Stimulated activated CD8-positive, alpha-beta memory T cell treated with anti-CD3 and anti-CD28 coated beads, Interleukin-4, amount 100 ng/mL, for 24 hours (primary cell): ENCODE data around the gene FYB2.

ENCODE experiments used
- DNase-seq: peaks from one replicate; pipeline ENCODE4 v3.0.0-alpha.2; 2020; ENCODE audit warnings: low read depth

The FYB2 gene

DNA sequence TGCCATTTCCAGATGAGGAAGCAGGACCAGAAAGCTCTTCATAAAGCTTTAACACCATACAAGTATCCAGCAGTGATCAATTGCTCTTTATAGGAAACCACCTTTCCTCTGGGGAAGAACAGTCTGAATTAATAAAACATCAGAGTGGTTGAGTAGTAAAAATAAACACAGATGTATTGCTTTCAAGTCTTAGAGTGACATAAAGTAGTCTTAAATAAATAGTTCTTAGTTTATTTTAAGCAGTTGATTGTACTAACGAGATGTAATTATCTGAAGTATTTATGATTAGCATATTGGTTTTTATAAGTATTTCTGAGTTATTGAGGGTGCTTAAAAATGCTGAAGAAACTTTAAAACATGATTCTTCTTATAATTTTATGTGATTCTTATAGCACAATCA is 107.1 kb downstream of the FYB2 start:
- DNase-seq: no peak

DNA sequence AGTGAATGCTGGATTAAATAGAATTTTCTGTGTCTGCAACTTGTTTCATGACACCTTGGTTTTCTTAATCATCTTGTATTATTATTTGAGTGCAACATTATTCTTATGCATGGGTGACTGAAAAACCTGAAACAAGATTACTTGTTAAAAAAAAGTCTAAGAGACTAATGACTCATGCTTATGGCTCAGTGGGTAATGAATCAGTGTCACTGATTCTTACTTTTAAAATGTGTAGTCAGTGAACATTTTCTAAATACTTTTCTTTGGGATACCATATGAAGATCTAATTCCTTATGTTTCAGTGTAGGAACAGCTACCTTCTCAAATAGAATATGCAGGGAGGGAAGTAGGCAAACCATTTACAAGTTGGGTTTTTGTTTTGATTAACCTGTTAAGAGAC is 108.6 kb downstream of the FYB2 start:
- no peak for DNase-seq

DNA sequence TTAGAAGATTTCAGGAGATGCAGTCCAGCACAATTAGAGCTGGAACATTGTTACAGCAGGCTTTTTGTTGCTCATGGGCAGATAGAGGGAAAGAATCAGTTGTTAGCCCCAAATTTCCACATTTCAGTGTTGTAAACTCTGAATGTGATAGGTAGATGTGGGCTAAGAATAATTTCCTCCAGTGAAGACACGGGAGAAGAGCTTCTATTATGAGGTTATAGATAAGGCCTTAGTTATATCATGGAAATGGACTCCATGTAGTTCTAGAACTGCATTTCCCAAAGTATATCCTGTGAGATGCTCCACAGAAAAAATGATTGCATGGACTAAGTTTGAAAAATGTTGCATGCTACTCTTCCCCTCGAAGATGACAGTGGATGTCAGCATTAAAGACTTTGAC is 109.2 kb downstream of the FYB2 start:
- DNase-seq: no peak

DNA sequence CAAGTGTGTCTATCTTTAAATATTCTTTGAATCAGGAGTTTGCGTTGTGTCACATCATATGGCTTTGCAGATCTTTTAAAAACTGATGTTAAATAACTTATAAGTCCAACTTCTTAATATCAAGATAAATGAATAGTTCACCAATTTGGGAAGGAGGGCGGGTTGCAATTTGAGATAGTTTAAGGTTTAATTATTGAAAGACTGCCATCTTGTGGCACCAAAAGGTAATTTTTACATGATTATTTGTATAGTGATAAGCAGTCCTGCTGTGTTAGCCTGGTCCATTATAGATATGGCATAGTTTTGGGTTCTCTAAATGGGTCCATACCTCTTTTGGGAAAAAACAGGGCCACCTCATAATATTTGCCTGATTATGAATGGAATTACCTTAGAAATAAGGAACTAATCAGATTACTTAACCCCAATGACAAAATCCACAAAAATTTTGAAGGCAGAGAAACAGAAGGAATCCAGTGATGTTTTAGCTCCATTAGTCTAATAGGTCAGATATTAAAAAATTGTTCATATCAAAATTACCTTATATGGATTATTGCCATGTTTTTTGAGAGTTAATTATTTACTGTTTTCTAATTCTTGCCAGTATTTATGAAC is 109.8 kb downstream of the FYB2 start:
- DNase-seq: no peak

DNA sequence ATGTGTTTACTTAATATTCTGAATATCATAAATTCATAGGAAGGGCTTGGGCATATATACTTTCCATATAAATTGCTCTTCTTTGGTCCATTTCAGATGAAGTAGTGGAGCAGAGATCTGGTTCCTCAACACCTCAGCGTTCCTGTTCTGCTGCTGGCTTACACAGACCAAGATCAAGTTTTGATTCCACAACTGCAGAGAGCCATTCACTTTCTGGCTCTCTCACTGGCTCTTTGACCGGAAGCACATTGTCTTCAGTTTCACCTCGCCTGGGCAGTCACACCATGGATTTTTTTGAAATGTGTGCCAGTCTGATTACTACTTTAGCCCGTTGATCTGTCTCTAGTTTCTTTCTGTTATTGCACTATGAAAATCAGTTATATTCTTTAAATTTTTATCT is 111.8 kb downstream of the FYB2 start:
- DNase-seq: no peak

DNA sequence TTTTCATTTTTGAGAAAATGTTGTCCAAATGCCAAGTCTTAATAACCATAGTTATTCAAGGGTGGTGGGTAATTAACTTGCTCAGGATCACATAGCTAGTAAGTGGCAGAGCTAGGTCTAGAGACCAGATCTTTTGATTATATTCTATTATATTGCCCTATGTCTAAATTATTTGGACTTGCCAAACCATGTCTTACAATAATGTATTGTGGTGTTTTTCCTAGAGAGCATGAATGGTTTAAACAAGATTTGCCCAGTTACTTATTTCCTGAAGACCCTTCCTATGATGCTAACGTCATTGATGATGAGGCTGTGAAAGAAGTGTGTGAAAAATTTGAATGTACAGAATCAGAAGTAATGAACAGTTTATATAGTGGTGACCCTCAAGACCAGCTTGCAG is 115.5 kb downstream of the FYB2 start:
- no peak for DNase-seq

DNA sequence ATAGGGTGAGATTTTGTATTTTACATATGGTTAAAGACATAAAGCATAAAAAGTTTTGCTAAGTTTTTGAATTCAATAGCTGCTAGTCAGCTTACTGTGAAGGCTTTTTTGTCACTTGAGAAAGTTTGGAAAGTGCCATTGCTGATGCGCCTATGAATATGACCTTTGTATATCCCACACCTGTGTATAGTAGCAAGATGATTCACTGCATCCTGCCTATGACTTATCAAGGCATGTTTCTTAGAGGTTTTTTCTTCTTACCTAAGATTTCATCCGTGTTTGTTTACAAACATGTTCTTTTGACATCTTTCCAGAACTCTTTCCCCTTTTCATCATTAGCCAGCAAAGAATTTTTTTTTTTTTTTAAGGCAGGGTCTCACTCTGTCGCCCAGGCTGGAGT is 122.5 kb downstream of the FYB2 start:
- no peak for DNase-seq

DNA sequence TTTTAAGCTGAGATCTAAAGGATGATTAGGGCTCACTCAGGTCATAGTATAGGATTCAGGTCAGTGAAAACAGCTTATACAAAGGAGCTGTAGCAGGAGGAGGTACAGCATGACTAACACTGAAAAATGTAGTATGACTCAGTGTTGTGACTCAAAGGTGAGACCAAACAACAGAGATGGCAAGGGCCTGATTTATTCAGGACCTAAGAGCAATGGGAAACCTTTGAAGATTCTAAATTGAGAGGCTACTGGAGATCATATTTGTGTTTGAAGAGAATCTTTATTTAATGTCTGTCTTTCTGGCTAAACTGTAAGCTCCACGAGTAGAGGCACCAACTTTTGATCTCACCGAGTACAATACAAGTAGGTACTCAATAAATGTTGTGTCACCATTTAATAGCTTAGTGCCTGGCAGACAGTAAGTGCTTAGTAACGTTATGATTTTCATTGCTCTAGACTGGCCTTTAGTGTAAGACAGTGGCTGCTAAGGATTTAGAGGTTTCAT is 130.6 kb downstream of the FYB2 start:
- no peak for DNase-seq

DNA sequence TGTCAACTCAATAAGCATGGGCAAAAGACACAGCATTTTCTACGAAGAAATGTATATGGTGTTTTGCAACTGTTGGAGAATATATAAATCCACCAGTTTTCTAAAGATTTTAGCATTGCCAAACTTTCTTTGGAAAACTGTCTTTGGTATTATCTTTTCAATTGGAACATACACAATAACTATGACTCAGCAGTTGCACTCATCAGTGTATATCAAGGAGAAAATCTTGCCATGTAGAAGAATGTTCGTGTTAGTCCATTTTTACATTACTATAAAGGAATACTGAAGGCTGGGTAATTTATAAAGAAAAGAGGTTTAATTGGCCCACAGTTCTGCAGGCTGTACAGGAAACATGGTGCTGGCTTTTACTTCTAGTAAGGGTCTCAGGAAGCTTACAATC is 133.0 kb downstream of the FYB2 start:
- no peak for DNase-seq

DNA sequence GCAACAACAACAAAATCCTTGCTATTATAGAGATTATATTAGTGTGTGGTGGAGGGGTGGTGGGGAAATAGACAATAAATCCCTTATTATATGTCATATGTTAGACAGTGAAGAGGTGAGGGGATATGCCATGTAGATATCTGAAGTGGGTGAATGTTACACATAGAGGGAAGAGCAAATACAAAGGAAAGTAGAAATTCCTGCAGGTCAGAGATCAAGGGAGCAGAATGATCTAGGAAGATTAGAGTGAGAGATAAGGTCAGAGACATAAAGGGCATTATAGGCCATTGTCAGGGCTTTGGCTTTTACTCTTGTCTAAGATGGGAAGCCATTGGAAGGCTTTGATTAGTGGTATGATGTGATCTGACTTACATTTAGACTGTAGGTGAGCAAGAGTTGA is 135.6 kb downstream of the FYB2 start:
- DNase-seq: no peak

DNA sequence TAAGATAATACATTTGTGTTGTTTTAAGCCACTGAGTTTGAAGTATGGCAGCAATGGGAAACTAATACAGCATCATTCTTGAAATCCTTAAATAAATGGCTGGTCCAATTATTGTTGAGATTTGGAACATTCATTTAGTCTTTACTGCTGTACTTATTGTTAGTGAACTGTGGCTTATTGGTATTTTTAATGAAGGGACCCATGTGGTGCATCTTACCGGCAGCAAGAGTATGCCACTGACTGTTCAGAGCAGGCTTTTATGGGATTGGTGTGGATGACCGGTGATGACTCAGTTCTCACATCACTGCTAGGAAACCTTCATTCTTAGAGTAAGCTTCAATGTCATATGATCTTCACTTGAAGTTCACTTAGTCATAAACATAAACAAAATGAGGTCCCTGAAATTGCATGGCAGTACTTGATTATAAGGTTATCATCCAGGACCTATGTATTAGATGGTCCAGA is 142.6 kb downstream of the FYB2 start:
- DNase-seq: no peak

DNA sequence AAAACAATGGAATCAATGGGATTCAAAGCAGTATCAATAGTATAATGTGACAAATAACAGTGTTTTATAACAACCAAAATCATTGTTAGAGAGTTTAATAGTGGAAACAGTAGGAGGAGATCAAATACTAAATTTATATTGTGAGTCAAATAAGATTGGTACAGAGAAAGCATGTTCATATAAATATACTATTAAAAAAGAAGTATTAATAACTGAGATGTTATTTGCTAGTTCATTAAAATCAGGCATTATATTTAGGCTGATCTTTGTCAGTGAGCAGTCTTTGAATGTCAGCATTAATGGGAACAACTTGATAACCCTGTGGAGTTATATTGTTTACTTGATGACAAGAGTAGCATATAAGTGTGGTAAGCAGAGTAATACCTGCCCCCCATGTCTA is 143.4 kb downstream of the FYB2 start:
- no peak for DNase-seq

DNA sequence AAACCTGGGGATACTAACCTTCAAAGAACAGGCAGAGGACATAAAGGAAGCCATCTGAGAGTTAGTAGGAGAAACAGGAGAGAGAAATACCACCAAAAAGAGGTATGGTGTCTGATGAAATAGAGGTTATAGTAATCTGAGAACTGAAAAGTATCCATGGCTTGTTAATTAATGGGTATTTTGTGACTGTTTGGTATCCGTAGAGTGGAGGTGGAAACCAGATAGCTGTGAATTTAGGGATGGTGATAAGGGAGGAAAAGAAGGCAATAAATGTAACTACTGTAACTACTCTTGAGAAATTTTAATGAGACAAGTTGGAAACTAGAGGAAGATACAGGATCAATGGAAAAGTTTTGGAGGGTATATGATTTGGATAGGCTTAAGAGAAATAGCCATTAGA is 146.6 kb downstream of the FYB2 start:
- DNase-seq: no peak

DNA sequence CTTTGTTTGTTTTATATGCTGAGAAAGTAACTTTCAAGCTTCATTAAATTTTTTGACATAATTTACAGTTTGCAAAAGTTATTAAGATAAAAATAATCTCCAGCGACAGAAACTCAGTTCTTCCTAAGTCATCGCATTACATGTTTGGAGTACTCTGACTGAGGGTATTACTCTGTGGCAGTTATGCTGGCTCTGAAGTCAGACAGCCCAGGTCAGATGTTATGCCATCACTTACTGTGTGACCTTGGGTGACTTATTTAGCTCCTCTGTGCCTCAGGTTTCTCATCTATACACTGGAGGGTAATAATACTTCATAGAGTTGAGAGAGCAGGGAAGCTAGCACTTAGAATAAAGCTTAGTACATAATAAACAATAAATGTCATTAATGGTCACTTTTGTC is 147.7 kb downstream of the FYB2 start:
- DNase-seq: no peak

DNA sequence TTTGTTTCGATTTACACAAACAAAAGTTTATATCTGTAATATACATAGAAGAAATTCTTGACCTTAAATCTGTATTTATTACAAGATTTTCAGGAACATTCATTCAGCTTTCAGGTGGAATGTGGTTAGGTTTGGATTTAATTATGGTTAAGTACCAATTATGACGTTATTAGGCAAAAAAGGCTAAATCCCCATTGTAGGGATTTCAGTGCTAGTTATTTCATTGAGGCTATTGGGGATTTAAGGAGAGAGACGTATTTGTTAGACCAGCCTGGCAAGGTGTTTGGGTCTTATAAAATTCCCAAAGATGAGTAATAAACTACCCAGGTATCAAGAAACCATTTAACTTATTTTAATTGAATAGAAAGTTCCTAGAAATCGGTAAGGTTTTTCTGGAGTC is 148.1 kb downstream of the FYB2 start:
- no peak for DNase-seq

DNA sequence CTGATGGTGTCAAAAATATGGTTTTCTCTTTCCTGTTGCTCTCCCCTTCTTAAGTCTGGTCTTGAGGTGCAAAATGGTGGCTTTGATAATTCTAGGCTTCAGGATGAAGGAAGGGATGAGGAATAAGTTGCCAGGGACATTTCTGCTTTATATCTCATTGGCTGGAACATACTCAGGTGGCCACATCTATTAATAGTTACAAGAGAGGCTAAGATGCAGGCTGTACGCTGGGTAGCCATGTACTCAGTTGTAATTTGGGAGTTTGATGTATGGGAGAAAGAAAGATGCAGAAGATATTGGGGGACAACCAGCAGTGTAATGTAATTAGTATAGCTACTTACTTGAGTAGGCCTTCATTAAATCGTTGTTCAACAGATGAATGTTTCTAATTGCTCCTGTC is 148.9 kb downstream of the FYB2 start:
- no peak for DNase-seq
